Peyer's patch (tissue), 4 donors: ENCODE results near the gene CSDE1. TPM values are rescaled to one million over a fixed set of nuclear protein-coding genes. Genes with fewer than 3 reads are reported as not detected.

Source experiments
- DNase-seq, 3 donors: peaks; one replicate each; pipeline ENCODE4 v3.0.0-alpha.2; 2017 to 2019
- H3K27ac ChIP-seq, 4 donors: fragments of 200-600 bp; sonication (generic); one replicate each; pipeline ENCODE4 v1.5.1; 2016 to 2019
- H3K27me3 ChIP-seq, 2 donors: fragments of 200-600 bp; sonication (generic); one replicate each; pipeline ENCODE4 v1.5.1; 2019
- H3K36me3 ChIP-seq, 3 donors: fragments of 200-600 bp; sonication (generic); one replicate each; pipeline ENCODE4 v1.5.1; 2016 to 2019
- H3K4me1 ChIP-seq, 4 donors: fragments of 200-600 bp; sonication (generic); one replicate each; pipeline ENCODE4 v1.5.1; 2016 to 2019
- H3K4me3 ChIP-seq, 4 donors: fragments of 200-600 bp; sonication (generic); 1 replicate in 3 of 4; 2 replicates in 1 of 4; pipeline ENCODE4 v1.5.1; 2016 to 2019; ENCODE audit warnings: mild to moderate bottlenecking in 1 of 4
- H3K9me3 ChIP-seq, 4 donors: fragments of 200-600 bp; sonication (generic); one replicate each; pipeline ENCODE4 v1.5.1; 2016 to 2019; ENCODE audit warnings: mild to moderate bottlenecking in 1 of 4
- POLR2A ChIP-seq, 2 donors: fragments of 450-650 bp; IDR thresholded peaks; one replicate each; pipeline ENCODE4 v1.5.1; 2017; ENCODE audit warnings: antibody characterized with exemption in 2 of 2, mild to moderate bottlenecking in 2 of 2, moderate library complexity in 2 of 2
- total RNA-seq, 4 donors: library from RNA; depleted of rRNA; stranded (reverse); fragments of >200 nt; gene quantifications; one replicate each; pipeline ENCODE4 v1.1.0, GENCODE V29; 2016
- TF ChIP-seq, protein P1 (sequence below), 6 experiments: fragments of 450-650 bp in 4 of 6; fragments of 200-600 bp in 2 of 6; sonication (generic) in 1 of 6; IDR thresholded peaks; one replicate each; pipeline ENCODE4 v1.5.1; 2017 to 2019; ENCODE audit warnings: antibody characterized with exemption in 6 of 6, mild to moderate bottlenecking in 3 of 6, moderate library complexity in 1 of 6

CSDE1 gene
- total RNA-seq, 4 donors from 2014 or later = 292 to 374 (median 333) TPM

DNA sequence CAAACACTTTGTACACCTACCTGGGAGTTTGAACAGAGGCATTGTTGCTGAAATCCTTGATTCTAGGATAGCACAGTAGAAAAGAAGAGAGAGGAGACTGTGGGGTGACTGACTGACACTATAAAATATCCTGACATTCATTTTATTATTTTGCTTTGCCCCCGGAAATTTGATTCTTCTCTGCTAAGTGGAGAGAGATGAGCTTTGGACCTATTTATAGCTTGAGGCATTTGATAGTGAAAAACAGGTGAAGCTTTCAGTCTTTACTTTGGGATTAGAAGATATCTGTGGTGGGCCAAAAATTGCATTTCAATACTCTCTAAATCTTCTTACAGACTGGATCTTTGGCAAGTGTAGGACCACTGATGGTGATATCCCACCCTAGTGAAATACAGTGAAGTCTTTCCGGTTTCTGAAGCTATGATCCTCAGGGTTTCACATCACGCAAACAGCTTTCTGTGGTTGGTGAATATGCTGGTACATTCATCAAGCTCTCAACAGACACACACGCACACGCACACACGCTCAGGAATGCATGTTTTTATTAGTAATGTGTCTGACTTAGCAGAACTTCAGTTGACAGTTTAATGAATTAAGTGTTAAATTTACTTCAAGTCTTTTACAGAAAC, 62.2 kb downstream of the CSDE1 start, which contains the start of gene AMPD1:
Gene AMPD1, minus strand, starts transcription at position 117 of the 629 bp plus-strand sequence. Its CDS starts 75 bp downstream, at position 42.
- Histone ChIP-seq H3K4me3 (no peak within 1 kb of the TSS), H3K4me1 (no peaks in the 10 kb centered on the region), H3K36me3 (no peaks in the 10 kb centered on the region), H3K9me3 (no peaks in the 10 kb centered on the region), H3K27ac (no peak within 1 kb of the TSS), H3K27me3 (no peaks in the 10 kb centered on the region)
- TF ChIP-seq POLR2A (IDR thresholded peaks at IDR 0.05) = no peak
- TF ChIP-seq, protein P1, sequence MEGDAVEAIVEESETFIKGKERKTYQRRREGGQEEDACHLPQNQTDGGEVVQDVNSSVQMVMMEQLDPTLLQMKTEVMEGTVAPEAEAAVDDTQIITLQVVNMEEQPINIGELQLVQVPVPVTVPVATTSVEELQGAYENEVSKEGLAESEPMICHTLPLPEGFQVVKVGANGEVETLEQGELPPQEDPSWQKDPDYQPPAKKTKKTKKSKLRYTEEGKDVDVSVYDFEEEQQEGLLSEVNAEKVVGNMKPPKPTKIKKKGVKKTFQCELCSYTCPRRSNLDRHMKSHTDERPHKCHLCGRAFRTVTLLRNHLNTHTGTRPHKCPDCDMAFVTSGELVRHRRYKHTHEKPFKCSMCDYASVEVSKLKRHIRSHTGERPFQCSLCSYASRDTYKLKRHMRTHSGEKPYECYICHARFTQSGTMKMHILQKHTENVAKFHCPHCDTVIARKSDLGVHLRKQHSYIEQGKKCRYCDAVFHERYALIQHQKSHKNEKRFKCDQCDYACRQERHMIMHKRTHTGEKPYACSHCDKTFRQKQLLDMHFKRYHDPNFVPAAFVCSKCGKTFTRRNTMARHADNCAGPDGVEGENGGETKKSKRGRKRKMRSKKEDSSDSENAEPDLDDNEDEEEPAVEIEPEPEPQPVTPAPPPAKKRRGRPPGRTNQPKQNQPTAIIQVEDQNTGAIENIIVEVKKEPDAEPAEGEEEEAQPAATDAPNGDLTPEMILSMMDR (IDR thresholded peaks at IDR 0.05) = no peak
- DNase-seq = no peak

DNA sequence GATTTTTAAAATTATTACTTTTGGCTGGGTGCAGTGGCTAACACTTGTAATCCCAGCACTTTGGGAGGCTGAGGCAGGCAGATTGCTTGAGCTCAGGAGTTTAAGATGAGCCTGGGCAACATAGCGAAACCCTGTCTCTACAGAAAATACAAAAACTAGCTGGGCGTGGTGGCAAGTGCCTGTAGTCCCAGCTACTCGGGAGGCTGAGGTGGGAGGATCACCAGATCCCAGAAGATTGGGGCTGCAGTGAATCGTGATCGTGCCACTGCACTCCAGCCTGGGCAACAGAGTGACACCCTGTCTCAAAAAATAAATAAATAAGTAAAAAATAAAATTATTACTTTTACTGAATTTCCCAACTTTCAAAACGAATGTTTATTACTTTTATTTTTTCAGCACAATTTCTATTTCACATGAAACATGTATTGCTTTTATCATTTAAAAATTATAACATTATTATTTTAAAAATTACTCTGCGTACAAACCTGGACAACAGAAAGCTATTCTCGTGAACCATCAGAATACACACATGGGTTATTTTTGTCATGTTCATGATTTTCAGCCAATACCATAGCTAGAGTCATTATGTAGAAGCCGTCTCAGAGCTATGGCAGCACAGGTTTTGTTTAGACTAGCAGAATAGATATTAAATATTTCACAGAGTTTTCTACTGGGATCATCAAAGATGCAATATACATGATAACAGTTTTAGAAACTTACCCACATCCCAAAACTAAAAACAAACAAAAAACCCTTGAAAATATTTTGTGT, 63.1 kb downstream of the CSDE1 start:
- H3K4me3 ChIP-seq = no peak overlapping the region
- TF ChIP-seq, protein P1 (IDR thresholded peaks at IDR 0.05) = no peak
- TF ChIP-seq POLR2A (IDR thresholded peaks at IDR 0.05) = no peak
- no peak for DNase-seq
- H3K36me3 ChIP-seq = no peaks in the 10 kb centered on the region
- no peaks in the 10 kb centered on the region for H3K9me3 ChIP-seq
- no peak overlapping the region for H3K27ac ChIP-seq
- H3K27me3 ChIP-seq = no peaks in the 10 kb centered on the region
- no peaks in the 10 kb centered on the region for H3K4me1 ChIP-seq

DNA sequence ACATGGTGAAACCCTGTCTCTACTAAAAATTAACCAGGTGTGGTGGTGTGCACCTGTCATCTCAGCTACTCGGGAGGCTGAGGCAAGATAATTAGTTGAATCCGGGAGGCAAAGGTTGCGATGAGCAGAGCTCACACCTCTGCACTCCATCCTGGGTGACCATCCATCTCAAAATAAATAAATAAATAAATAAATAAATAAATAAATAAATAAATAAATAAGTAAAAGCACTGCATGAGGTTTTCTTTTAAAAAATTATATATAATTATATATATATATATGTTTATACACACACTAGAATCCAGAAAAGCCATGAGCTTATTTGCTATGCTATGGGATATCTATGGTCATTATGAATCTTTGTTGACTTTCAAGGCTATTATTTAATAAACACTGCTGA, 64.8 kb downstream of the CSDE1 start:
- TF ChIP-seq POLR2A (IDR thresholded peaks at IDR 0.05) = no peak
- TF ChIP-seq, protein P1 (IDR thresholded peaks at IDR 0.05) = no peak
- H3K27me3 ChIP-seq = no peaks in the 10 kb centered on the region

DNA sequence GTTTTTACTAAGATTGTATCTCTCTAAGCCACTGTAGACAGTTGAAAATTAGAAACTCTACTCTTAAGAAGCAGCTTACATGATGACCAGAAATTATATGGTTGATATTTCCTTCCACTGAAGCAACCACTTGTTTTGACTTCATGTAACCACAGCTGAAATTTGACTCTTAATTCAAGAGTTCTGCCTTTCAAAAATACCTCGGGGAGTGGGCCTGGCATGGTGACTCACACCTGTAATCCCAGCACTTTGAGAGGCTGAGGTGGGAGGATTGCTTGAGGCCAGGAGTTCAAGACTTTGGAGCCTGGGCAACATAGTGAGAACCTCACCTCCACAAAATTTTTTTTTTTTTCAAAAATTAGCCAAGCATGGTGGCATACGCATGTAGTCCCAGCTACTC, 66.7 kb downstream of the CSDE1 start:
- Histone ChIP-seq H3K9me3 (no peaks in the 10 kb centered on the region), H3K4me1 (no peaks in the 10 kb centered on the region), H3K27ac (no peak overlapping the region), H3K27me3 (no peaks in the 10 kb centered on the region), H3K36me3 (no peaks in the 10 kb centered on the region), H3K4me3 (no peak overlapping the region)
- no peak for TF ChIP-seq POLR2A (IDR thresholded peaks at IDR 0.05)
- TF ChIP-seq, protein P1 (IDR thresholded peaks at IDR 0.05) = no peak
- DNase-seq = no peak

More for the DNA sequence above, 64.8 kb downstream of the CSDE1 start:
- Histone ChIP-seq H3K4me1 (no peaks in the 10 kb centered on the region), H3K4me3 (no peak overlapping the region), H3K9me3 (no peaks in the 10 kb centered on the region), H3K27ac (no peak overlapping the region), H3K36me3 (no peaks in the 10 kb centered on the region)
- no peak for DNase-seq

DNA sequence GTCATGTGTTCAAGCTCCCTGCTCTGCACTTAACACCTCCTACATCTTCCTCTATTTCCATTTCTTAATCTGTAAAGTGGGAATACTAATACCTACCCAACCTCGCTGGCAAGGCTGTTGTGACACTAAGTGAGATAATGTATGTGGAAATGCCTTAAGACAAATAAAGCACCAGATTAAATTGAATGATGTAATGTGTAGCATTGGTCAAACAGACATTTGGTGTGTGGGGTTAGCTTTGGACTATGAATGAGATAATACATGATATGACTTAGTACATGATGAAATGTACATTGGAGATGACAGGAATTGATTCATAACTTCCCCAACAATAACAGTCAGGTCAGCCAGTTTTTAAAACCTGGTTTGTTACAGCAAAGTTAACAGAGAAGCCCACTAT, 67.6 kb downstream of the CSDE1 start:
- TF ChIP-seq, protein P1 (IDR thresholded peaks at IDR 0.05) = no peak
- no peak for TF ChIP-seq POLR2A (IDR thresholded peaks at IDR 0.05)
- H3K9me3 ChIP-seq = no peaks in the 10 kb centered on the region
- H3K27ac ChIP-seq = no peak overlapping the region
- no peaks in the 10 kb centered on the region for H3K27me3 ChIP-seq
- no peaks in the 10 kb centered on the region for H3K4me1 ChIP-seq
- H3K4me3 ChIP-seq = no peak overlapping the region
- DNase-seq = no peak
- no peaks in the 10 kb centered on the region for H3K36me3 ChIP-seq
